Measurements from ENCODE around the gene EFCAB6.

EFCAB6 gene

GRCh38 chr22:43828998-43829782 is 17.1 kb upstream of the EFCAB6 start:
- no peak for DNase-seq (ENCODE audit: low read depth in 2 of 2)

- DNase-seq (ENCODE audit: low read depth in 2 of 2): no peak
These were observed 16.6 kb upstream of the EFCAB6 start for GRCh38 chr22:43828725-43828997.

DNA sequence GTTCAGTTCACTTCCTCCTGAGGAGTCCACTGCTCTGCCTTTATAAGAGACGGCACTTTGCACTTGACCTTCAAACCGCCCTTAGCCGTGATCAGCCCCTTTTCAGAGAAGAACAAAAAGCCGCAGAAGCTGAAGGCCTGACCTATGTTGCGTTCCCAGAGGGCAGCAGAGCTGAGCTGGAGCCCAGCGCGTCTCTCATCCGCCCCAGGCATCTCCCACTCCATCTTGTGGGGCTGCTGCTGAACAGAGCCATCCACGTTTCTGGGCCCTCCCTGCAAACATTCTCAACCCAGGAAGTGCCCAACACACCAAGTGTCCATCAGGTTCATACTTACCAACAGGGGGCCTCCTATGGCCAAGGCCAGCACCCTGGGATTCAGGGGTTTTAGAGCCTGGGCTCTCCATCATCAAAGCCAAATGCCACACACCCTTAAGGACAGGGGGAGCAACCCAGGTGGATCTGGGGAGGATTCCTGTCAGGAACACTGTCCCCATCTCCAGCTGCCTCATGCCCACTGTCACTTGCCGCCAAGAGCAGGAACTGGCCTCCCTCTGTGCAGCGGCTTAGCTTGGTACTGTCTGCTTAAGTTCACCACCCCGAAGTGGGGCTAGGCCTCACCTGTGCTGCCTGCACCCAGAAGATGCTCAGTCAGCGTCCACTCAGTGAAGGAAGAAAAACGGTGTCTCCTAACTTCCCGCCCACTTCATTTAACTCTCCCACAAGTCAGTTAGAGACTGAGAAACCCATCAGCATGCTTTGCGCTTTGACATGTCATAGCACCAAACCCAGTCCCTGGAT is 16.0 kb upstream of the EFCAB6 start:
- DNase-seq (ENCODE audit: low read depth in 2 of 2): no peak

DNA sequence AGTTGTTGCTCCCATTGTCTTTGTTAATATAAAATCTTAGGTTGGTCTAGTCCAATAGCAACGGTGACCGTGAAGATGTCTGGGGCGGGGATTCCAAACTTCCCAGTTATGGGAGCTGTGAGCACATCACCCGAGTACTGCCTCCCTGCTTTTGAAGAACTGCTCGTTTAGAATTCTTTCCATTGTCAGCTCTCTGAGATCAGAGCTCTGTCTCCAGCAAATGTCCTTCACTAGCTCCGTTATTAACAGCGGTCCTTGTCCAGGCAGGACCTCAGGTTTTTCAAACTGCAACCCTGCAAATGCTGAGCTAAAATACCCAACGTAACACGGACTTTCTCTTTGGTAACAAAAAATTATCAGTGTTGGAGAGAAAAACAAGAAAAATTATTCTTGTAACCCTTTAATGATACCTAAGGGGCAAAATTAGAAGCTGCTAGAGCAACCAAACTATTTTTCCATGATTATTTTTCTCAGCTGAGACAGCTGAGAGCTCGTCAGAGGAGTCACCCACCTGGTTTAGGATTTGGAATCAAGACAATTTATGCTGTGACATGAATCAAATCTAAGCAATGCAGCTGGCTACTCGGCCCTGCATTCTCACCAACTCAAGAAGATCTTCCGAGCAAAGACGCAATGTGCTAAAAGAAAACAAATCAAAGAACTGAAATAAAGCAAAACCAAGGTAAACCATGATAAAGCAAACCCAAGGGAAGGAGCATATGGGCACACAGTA is 15.1 kb upstream of the EFCAB6 start:
- no peak for DNase-seq (ENCODE audit: low read depth in 2 of 2)

GRCh38 chr22:43826142-43827002 is 14.3 kb upstream of the EFCAB6 start:
- DNase-seq (ENCODE audit: low read depth in 2 of 2): no peak

DNA sequence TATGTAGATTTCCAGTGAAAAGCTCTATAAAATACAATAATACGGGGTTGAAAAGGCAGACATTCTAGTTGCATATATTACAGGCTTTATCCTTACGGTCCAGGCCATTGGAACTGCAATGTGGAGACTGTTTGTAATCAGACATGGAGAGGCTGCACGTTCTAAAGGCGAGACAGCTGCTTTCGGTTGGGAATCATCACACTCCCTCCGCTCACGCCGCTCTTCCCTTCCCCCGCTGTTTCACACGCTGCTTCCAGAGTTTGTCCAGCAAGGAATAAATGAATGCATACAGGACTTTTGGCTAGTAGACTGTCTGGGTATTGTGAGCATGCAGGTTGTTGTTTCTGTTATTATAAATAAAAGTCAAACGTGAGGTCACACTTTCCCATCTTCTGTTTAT is 13.5 kb upstream of the EFCAB6 start:
- DNase-seq (ENCODE audit: low read depth in 2 of 2): no peak

DNA sequence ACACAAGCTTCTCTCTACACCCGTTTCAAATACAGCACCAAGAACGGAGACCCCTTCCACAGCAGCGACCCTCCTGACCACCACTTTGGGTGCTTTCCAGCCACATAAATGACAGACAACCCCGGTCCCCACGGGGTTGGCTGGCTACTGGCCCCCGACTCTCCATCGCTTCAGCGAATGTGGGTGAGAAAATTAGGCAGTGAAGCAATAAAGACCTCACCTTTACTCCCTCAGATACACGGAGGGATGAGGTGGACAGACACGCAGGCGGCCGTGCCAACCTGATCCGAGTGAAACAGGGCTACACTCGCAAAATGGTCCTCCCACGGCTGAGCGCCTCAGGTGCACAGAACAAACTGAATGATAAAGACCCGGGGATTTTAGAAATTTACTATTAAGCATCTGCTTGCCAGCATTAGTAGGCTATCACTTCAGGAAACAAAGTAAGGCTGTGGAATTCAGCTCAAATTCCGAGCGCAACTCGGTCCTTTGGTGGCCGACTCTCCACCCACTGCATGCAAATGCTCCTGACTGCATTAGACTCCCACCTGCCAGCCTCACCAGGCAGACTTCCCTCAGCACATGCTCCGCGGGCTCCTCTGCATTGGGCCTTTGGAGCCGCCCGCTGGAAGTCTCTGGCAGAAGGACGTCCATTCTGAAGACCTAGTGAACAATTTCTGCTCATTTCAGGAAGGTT is 12.8 kb upstream of the EFCAB6 start:
- no peak for DNase-seq (ENCODE audit: low read depth in 2 of 2)

DNA sequence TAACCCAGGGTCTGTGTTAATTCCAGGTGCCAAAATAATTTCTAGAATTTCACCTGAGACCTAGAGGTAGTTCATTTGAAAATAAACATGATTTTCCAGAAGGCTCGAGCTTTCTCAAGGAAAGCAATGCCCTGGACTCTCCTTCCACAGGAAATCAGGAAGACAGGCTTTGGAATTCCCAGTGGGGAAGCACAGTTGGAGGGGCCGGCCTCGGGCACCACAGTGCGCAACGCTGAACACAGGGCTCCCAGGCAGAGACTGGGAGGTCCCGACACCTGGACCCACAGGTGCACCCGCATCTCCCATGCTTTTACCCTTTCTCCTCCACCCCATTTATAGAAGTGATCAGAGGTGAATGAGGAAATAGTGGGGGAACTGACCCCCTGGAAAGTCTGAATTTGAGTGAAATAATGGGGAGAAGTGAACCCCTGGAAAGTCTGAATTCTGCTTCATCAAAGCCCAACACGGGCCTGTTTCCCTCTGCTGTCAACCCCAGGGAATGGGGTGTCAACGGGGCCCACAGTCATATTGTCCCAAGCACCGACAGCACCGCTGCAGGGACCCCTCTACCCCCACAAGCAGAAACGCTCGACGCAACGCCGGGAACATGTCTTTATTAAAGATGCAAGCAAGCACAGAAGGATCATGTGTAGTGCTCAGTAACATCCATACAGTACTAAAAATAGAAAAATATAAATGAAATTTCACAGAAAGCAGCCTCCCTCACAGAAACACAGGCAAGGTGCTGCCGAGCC is 12.0 kb upstream of the EFCAB6 start:
- DNase-seq (ENCODE audit: low read depth in 2 of 2): no peak

DNA sequence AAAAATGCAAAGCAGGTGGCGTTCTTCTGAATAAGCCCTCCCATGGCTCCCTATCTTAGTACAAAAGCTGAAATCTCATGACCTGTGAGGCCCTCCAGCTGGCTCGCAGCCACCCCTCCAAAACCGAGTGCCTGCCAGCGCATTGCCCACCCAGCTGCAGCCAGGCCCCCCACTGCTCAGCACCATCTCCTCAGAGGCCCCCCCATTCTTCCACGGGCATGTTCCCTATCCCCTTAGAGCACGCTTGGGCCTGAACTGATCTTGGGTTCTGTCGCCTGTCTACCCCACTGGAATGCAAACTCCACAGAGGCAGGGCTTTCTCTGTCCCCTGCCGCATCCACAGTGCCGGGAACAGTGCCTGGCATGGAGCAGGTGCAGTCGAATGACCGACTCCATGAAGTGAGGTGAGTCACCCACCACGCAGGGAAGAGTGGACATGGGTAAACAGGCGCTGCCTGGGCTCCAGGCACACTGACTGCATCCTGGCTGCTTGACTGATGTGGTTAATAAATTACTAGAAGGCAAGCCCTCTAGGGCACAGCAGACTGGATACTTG is 11.3 kb upstream of the EFCAB6 start:
- DNase-seq (ENCODE audit: low read depth in 2 of 2): no peak

GRCh38 chr22:43821606-43822425 is 9.7 kb upstream of the EFCAB6 start:
- DNase-seq (ENCODE audit: low read depth in 2 of 2): no peak

GRCh38 chr22:43820651-43821305 is 8.7 kb upstream of the EFCAB6 start:
- no peak for DNase-seq (ENCODE audit: low read depth in 2 of 2)

GRCh38 chr22:43819931-43820640 is 8.0 kb upstream of the EFCAB6 start:
- DNase-seq (ENCODE audit: low read depth in 2 of 2): no peak

DNA sequence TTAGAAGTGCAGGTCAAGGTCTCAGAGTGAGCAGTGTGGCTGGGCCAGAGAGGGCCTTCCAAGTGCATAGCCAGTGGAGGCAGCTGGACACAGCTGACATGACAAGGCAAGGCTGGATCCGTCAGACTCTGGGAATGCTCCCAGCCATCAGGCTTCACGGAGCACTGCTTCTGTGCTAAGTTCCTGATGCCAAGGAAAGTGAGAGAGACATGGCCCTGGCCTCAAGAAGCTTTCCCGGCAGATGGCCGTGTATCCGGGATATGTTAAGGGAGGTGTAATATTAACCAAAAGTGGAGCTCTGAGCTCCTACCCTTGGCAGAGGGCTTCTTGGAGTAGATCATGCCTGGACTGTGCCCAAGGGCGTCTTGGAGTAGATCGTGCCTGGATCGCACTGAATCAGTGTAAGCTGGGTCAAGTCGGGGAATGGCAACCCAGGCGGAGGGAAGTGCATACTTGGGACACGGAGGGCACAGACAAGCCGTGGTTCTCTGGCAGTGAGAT is 7.4 kb upstream of the EFCAB6 start:
- no peak for DNase-seq (ENCODE audit: low read depth in 2 of 2)

GRCh38 chr22:43818981-43819380 is 6.9 kb upstream of the EFCAB6 start:
- DNase-seq (ENCODE audit: low read depth in 2 of 2): no peak

- DNase-seq (ENCODE audit: low read depth in 2 of 2): no peak
These were observed 5.3 kb upstream of the EFCAB6 start for GRCh38 chr22:43817402-43817801.

GRCh38 chr22:43814264-43814663 is 2.2 kb upstream of the EFCAB6 start:
- no peak for DNase-seq (ENCODE audit: low read depth in 2 of 2)

DNA sequence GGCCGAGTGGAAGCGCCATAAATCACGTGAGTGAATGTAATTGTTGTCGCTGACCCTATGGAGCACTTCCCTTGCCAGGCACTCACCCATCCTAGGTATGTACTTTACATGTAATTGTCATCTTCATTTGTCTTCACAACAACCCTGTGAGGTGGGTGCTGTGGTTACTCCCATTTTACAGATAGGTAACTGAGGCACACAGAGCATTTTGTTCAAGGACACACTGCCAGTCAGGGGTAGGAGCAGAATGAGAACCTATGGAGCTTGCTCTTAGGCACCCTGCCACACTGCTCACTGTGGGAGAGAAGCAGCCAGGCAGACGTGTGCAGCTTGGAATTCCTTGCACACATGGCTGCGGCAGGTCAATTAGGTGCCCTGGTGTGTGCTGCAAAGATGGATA is 785 bp upstream of the EFCAB6 start:
- DNase-seq (ENCODE audit: low read depth in 2 of 2): no peak

DNA sequence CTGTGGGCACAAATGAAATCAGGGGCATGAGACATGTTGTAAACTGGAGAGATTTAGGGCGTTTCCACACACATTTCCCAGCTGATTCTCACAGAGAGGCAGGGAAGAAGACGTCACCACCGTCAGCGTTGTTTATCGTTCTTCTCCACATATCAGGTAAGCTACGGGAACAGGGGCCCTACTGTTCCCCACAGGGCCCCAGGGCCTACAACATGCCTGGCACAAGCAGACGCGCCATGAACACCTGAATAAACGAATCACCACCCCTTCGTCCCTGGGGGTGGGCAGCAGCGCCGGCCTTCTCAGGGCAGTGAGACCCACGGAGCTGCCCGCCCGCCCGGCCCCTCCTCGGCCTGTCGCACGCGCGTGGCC is 342 bp downstream of the EFCAB6 start:
- DNase-seq (ENCODE audit: low read depth in 2 of 2): no peak

Data from activated CD4-positive, alpha-beta T cell treated with anti-CD3 and anti-CD28 coated beads for 24 hours (primary cell).